ENCODE results near the gene UGT1A8.
"Not testable (repeated sequence)": the region's sequence is repeated elsewhere in the genome, so short reads cannot be mapped to it uniquely, and the experiment has no call there.

- not testable (repeated sequence) for TF ChIP-seq EZH2phosphoT487 (conservative IDR thresholded peaks at IDR 0.05; ENCODE audit: low read length); CTCF (IDR thresholded peaks at IDR 0.05; ENCODE audit: insufficient read depth, low read length, poor library complexity, severe bottlenecking)
Measured at GRCh38 chr2:233636306-233636705, 18.9 kb downstream of the UGT1A8 start, which contains the start of gene UGT1A10.

Data from SU-DHL-6 (cell line).